Heart left ventricle (tissue), 16 donors: ENCODE results near the gene KRT6B. TPM values are rescaled to one million over a fixed set of nuclear protein-coding genes. Genes with fewer than 3 reads are reported as not detected.
"Not testable (repeated sequence)": the region's sequence is repeated elsewhere in the genome, so short reads cannot be mapped to it uniquely, and the experiment has no call there.

Experiments
- ATAC-seq, 4 donors: fragments of 200-7000 bp; cut with Tn5 transposase; one replicate each; pipeline ENCODE4 v1.9.1; 2020 to 2022; ENCODE audit warnings: moderate library complexity in 4 of 4, mild to moderate bottlenecking in 3 of 4, moderate number of reproducible peaks in 1 of 4
- DNase-seq, 5 donors: peaks; one replicate each; pipeline ENCODE4 v3.0.0-alpha.2; 2020
- H3K27ac ChIP-seq, 12 donors: fragments of 200-600 bp; sonication (generic) in 4 of 12; one replicate each; pipeline versions ENCODE4 v1.5.0 to v1.8.0; 2016 to 2022; ENCODE audit warnings: mild to moderate bottlenecking in 2 of 12
- H3K27me3 ChIP-seq, 9 donors: fragments of 200-600 bp; sonication (generic) in 2 of 9; one replicate each; pipeline versions ENCODE4 v1.5.1 to v1.8.0; 2016 to 2022; ENCODE audit warnings: mild to moderate bottlenecking in 3 of 9
- H3K36me3 ChIP-seq, 9 donors: fragments of 200-600 bp; sonication (generic) in 2 of 9; one replicate each; pipeline versions ENCODE4 v1.5.0 to v1.8.0; 2018 to 2022; ENCODE audit warnings: mild to moderate bottlenecking in 2 of 9
- H3K4me1 ChIP-seq, 12 donors: fragments of 200-600 bp; sonication (generic) in 4 of 12; one replicate each; pipeline versions ENCODE4 v1.5.0 to v1.8.0; 2016 to 2022; ENCODE audit warnings: mild to moderate bottlenecking in 3 of 12
- H3K4me3 ChIP-seq, 12 donors: fragments of 200-600 bp; sonication (generic) in 4 of 12; one replicate each; pipeline versions ENCODE4 v1.5.0 to v1.8.0; 2017 to 2022; ENCODE audit warnings: mild to moderate bottlenecking in 9 of 12, moderate library complexity in 4 of 12
- H3K9me3 ChIP-seq, 12 donors: fragments of 200-600 bp; sonication (generic) in 4 of 12; one replicate each; pipeline versions ENCODE4 v1.5.0 to v1.8.0; 2016 to 2022; ENCODE audit warnings: mild to moderate bottlenecking in 1 of 12
- CTCF ChIP-seq, 12 donors: fragments of 200-600 bp; sonication (generic) in 4 of 12; IDR thresholded peaks; one replicate each; pipeline versions ENCODE4 v1.5.0 to v1.8.0; 2018 to 2022; ENCODE audit warnings: antibody characterized with exemption in 12 of 12, mild to moderate bottlenecking in 5 of 12
- POLR2A ChIP-seq, 2 donors: fragments of 450-650 bp; IDR thresholded peaks; one replicate each; pipeline ENCODE4 v1.6.1; 2017; ENCODE audit warnings: antibody characterized with exemption in 2 of 2, mild to moderate bottlenecking in 2 of 2, moderate library complexity in 2 of 2
- WGBS, 4 donors: extraction: QIAGEN DNeasy Blood & Tissue Kit in 2 of 4; methylation state at CpG; one replicate each; pipeline versions ENCODE4 v1.1.5 to v1.1.7; 2013 to 2018; 5-methylcytosine and 5-hydroxymethylcytosine counted together
- intact Hi-C, 10 donors: fragments of 100-400 bp; cut with DNase I; formaldehyde crosslinking; loops; one replicate each; pipeline versions ENCODE4 v1.11.1 to v1.14.2; 2022
- polyA plus RNA-seq, 2 donors: library from polyadenylated mRNA; stranded (reverse); fragments of 200-250 nt; gene quantifications; one replicate each; pipeline ENCODE4 v1.2.3, GENCODE V29; 2013
- total RNA-seq, 9 donors: library from RNA; depleted of rRNA in 2 of 9; stranded (reverse); fragments of >200 nt in 2 of 9; fragmentation: NEBNext Ultra II Directional in 3 of 9; extraction: Animal tissue kit (Norgen Biotek cat#: 25700) in 3 of 9; gene quantifications; one replicate each; pipeline versions ENCODE4 v1.1.0 to v1.2.4, GENCODE V29; 2016 to 2023
- donor health status: ischemic (EF 13 %, LVEDD 7.1; RV severe dilation, severe dysfunction).
- donor health status: healthy with polysubstance abuse.
- donor health status: DM: no; HTN: yes; CAD: no.
- donor health status: DM: no; HTN: no; CAD: no.
- donor health status: ischemic (EF 25% LVEDD 6.9; RV normal size, moderate dysfunction).
- donor health status: ischemic (EF 25% LVEDD 5.7; RV mildly dilated, moderate dysfunction).
- donor health status: healthy.
- donor health status: DM: yes; HTN: yes; CAD: no.
- donor health status: ischemic (EF 35%, LVEDD 5.7; RV mildly dilated, moderate dysfunction).
- donor health status: nonischemic (EF 11% LVEDD 7.7; RV severe dilation, severe dysfunction).
- donor health status: DM: yes; HTN: yes; CAD: no.
- donor health status: PGD.
- donor health status: ischemic (EF 29% LVEDD 5.4; RV normal size, mild dysfunction).
- donor health status: nonischemic (EF 23%, LVEDD 6.1; RV moderate dilation, normal function).

KRT6B gene
- total and polyA plus RNA-seq, 11 donors, result not detected

- no peak for ATAC-seq
- intact Hi-C loops, result no loop called here
- Histone ChIP-seq H3K27ac (no peak overlapping the region), H3K9me3 (peaks cover 0 to 17% (median 0%) of the 10 kb centered on the region in 12 donors), H3K36me3 (no peaks in the 10 kb centered on the region), H3K27me3 (peaks cover 0 to 25% (median 3%) of the 10 kb centered on the region in 9 donors), H3K4me3 (no peak overlapping the region), H3K4me1 (no peaks in the 10 kb centered on the region)
- TF ChIP-seq POLR2A (IDR thresholded peaks at IDR 0.05) (no peak), CTCF (IDR thresholded peaks at IDR 0.05) (no peak)
- DNase-seq, result no peak
Measured at GRCh38 chr12:52488736-52489135, 36.8 kb upstream of the KRT6B start.

GRCh38 chr12:52487744-52488443 is 35.9 kb upstream of the KRT6B start:
- not testable (repeated sequence) for ATAC-seq

GRCh38 chr12:52487211-52487610 is 35.3 kb upstream of the KRT6B start:
- H3K4me1 ChIP-seq, result no peaks in the 10 kb centered on the region
- no peak for TF ChIP-seq CTCF (IDR thresholded peaks at IDR 0.05)
- no peak for TF ChIP-seq POLR2A (IDR thresholded peaks at IDR 0.05)
- peaks cover 0 to 22% (median 3%) of the 10 kb centered on the region in 9 donors for H3K27me3 ChIP-seq
- no peak overlapping the region for H3K27ac ChIP-seq
- ATAC-seq, result no peak
- 38 to 92% (median 63%) methylated on average over 1 of the region's 1 CpG for WGBS, 4 donors
- no peak overlapping the region for H3K4me3 ChIP-seq
- no peaks in the 10 kb centered on the region for H3K36me3 ChIP-seq
- intact Hi-C loops, result no loop called here
- peaks cover 0 to 19% (median 0%) of the 10 kb centered on the region in 12 donors for H3K9me3 ChIP-seq
- no peak for DNase-seq

More at GRCh38 chr12:52487744-52488443, 35.9 kb upstream of the KRT6B start:
- Histone ChIP-seq H3K27me3 (peaks cover 0 to 25% (median 3%) of the 10 kb centered on the region in 9 donors), H3K9me3 (peaks cover 0 to 19% (median 0%) of the 10 kb centered on the region in 12 donors)
- H3K36me3 ChIP-seq, H3K27ac ChIP-seq, H3K4me3 ChIP-seq, DNase-seq, H3K4me1 ChIP-seq, intact Hi-C loops: not testable (repeated sequence)
- 82 to 85% (median 83%) methylated on average over 12 to 15 of the region's 15 CpGs for WGBS, 4 donors

GRCh38 chr12:52486166-52487105 is 34.5 kb upstream of the KRT6B start:
- ATAC-seq (no peak), DNase-seq (no peak)
- Histone ChIP-seq H3K4me1 (no peaks in the 10 kb centered on the region), H3K27me3 (peaks cover 0 to 18% (median 3%) of the 10 kb centered on the region in 9 donors), H3K36me3 (no peaks in the 10 kb centered on the region), H3K4me3 (no peak overlapping the region), H3K9me3 (peaks cover 0 to 19% (median 0%) of the 10 kb centered on the region in 12 donors), H3K27ac (no peak overlapping the region)
- WGBS, 4 donors, result 81 to 89% (median 85%) methylated on average over 5 of the region's 5 CpGs
- intact Hi-C loops, result no loop called here
- no peak for TF ChIP-seq POLR2A (IDR thresholded peaks at IDR 0.05)
- no peak for TF ChIP-seq CTCF (IDR thresholded peaks at IDR 0.05)
